ENCODE data around the gene HEATR5A. TPM values are rescaled to one million over a fixed set of nuclear protein-coding genes. Genes with fewer than 3 reads are reported as not detected.
"Not testable (repeated sequence)": the region's sequence is repeated elsewhere in the genome, so short reads cannot be mapped to it uniquely, and the experiment has no call there.

HEATR5A gene
- total RNA-seq, 1 experiment from 2014 or later: 21.5 TPM

- not testable (repeated sequence) for DNase-seq (ENCODE audit: low read depth)
Measured at GRCh38 chr14:31329876-31330521, 90.4 kb downstream of the HEATR5A start.

GRCh38 chr14:31326111-31326510 lies 94.2 kb downstream of the HEATR5A start:
- DNase-seq (ENCODE audit: low read depth): no peak

GRCh38 chr14:31323419-31323818 lies 96.9 kb downstream of the HEATR5A start:
- DNase-seq (ENCODE audit: low read depth): no peak

- no peak for DNase-seq (ENCODE audit: low read depth)
Measured at GRCh38 chr14:31320922-31321766, 99.2 kb downstream of the HEATR5A start.

GRCh38 chr14:31320216-31320615 lies 100.1 kb downstream of the HEATR5A start:
- DNase-seq (ENCODE audit: low read depth): no peak

GRCh38 chr14:31319701-31320100 lies 100.6 kb downstream of the HEATR5A start:
- DNase-seq (ENCODE audit: low read depth): no peak

GRCh38 chr14:31312934-31313333 lies 107.4 kb downstream of the HEATR5A start:
- DNase-seq (ENCODE audit: low read depth): no peak

- DNase-seq (ENCODE audit: low read depth): not testable (repeated sequence)
Measured at GRCh38 chr14:31312370-31312769, 108.0 kb downstream of the HEATR5A start.

GRCh38 chr14:31307618-31308017 lies 112.7 kb downstream of the HEATR5A start:
- DNase-seq (ENCODE audit: low read depth): no peak

- DNase-seq (ENCODE audit: low read depth): no peak
Measured at GRCh38 chr14:31307198-31307597, 113.2 kb downstream of the HEATR5A start.

- no peak for DNase-seq (ENCODE audit: low read depth)
Measured at GRCh38 chr14:31303654-31304053, 116.7 kb downstream of the HEATR5A start.

GRCh38 chr14:31300883-31301282 lies 119.5 kb downstream of the HEATR5A start:
- no peak for DNase-seq (ENCODE audit: low read depth)

- no peak for DNase-seq (ENCODE audit: low read depth)
Measured at GRCh38 chr14:31300296-31300695, 120.1 kb downstream of the HEATR5A start.

- DNase-seq (ENCODE audit: low read depth): no peak
Measured at GRCh38 chr14:31297701-31298344, 122.5 kb downstream of the HEATR5A start.

- DNase-seq (ENCODE audit: low read depth): no peak
Measured at GRCh38 chr14:31297112-31297511, 123.2 kb downstream of the HEATR5A start.

GRCh38 chr14:31294746-31295405 lies 125.5 kb downstream of the HEATR5A start:
- no peak for DNase-seq (ENCODE audit: low read depth)

- no peak for DNase-seq (ENCODE audit: low read depth)
Measured at GRCh38 chr14:31292937-31293616, 127.3 kb downstream of the HEATR5A start.

- no peak for DNase-seq (ENCODE audit: low read depth)
Measured at GRCh38 chr14:31291210-31291609, 129.1 kb downstream of the HEATR5A start.

GRCh38 chr14:31287294-31287972 lies 132.9 kb downstream of the HEATR5A start:
- no peak for DNase-seq (ENCODE audit: low read depth)

- DNase-seq (ENCODE audit: low read depth): no peak
Measured at GRCh38 chr14:31286456-31287293, 133.7 kb downstream of the HEATR5A start.

All from Daoy (cell line).